Measurements from ENCODE around the gene CHST11. TPM values are rescaled to one million over a fixed set of nuclear protein-coding genes. Genes with fewer than 3 reads are reported as not detected.
A peak's percentile ranks its signal among the peaks of the same experiment; 100 is the strongest.

CHST11 gene
- total RNA-seq, 1 experiment from 2014 or later = 6.7 TPM

- no peak overlapping the region for H4K5ac ChIP-seq (ENCODE audit: insufficient read length, low read depth, low read length)
- Mint-ChIP-seq H3K9me3 (no peaks in the 10 kb centered on the region; a peak in 2 of 5 replicates), H3K4me1 (peaks cover 9 to 16% of the 10 kb centered on the region in 2 experiments), H3K36me3 (ENCODE audit: insufficient read depth in 1 of 3, low read depth in 3 of 3) (peaks cover 0 to 1% (median 0%) of the 10 kb centered on the region in 3 experiments; a peak in 1 of 7 replicates), H3K4me3 (no peak overlapping the region), H3K27ac (peak overlapping the region in 1 of 3 experiments; percentile 22; a peak in 1 of 7 replicates), H3K27me3 (ENCODE audit: low read depth) (no peaks in the 10 kb centered on the region)
- H3K27me3 ChIP-seq (ENCODE audit: insufficient read depth, low read length) = no peaks in the 10 kb centered on the region
- H4K8ac ChIP-seq (replicated peaks; ENCODE audit: insufficient read length, low read depth, low read length) = no peak overlapping the region
- no peak overlapping the region for H2AK5ac ChIP-seq (ENCODE audit: insufficient read length, low read length)
- no peaks in the 10 kb centered on the region for H3K9me3 ChIP-seq (ENCODE audit: control insufficient read depth, low read depth, low read length)
- no peaks in the 10 kb centered on the region for H3K79me1 ChIP-seq (ENCODE audit: insufficient read depth, low read depth, low read length, poor library complexity, severe bottlenecking)
- no peak overlapping the region for H2BK20ac ChIP-seq (ENCODE audit: low read depth, low read length, poor library complexity, severe bottlenecking)
- DNase-seq = no peak
- H3K56ac ChIP-seq (ENCODE audit: insufficient read length, low read depth, low read length) = no peak overlapping the region
- H3K23me2 ChIP-seq (ENCODE audit: insufficient read length, low read depth, low read length, poor library complexity, severe bottlenecking) = no peaks in the 10 kb centered on the region
- H3K23ac ChIP-seq (ENCODE audit: insufficient read length, low read depth, low read length) = no peak overlapping the region
- no peak overlapping the region for H2BK5ac ChIP-seq (ENCODE audit: insufficient read length, low read length)
- no peak overlapping the region for H2BK15ac ChIP-seq (ENCODE audit: low read depth, low read length)
- no peak overlapping the region for H4K91ac ChIP-seq (ENCODE audit: insufficient read length, low read depth, low read length)
- no peaks in the 10 kb centered on the region for H4K20me1 ChIP-seq (ENCODE audit: control insufficient read depth, insufficient read depth, insufficient read length)
- no peak overlapping the region for H3K4ac ChIP-seq (ENCODE audit: low read depth, low read length)
- no peak overlapping the region for H3K18ac ChIP-seq (ENCODE audit: insufficient read length, low read depth, low read length)
- no peak overlapping the region for H3K9ac ChIP-seq (ENCODE audit: extremely low read depth, insufficient read length, low read length)
- H2BK120ac ChIP-seq (ENCODE audit: low read depth, low read length, poor library complexity, severe bottlenecking) = no peak overlapping the region
- H3K14ac ChIP-seq (ENCODE audit: insufficient read depth, low read length) = no peak overlapping the region
- no peak overlapping the region for H3T11ph ChIP-seq (ENCODE audit: low read length)
- H3K27ac ChIP-seq (ENCODE audit: insufficient read length, low read depth, low read length) = no peak overlapping the region
- no peak overlapping the region for H2BK12ac ChIP-seq (ENCODE audit: insufficient read length, low read depth, low read length)
- no peaks in the 10 kb centered on the region for H3K4me1 ChIP-seq (ENCODE audit: insufficient read depth, low read length)
- no peak overlapping the region for H2AFZ ChIP-seq (ENCODE audit: low read length)
- no peaks in the 10 kb centered on the region for H3K79me2 ChIP-seq (ENCODE audit: insufficient read depth, low read length)
- no CpG with 5 or more reads among the region's 8 CpGs for WGBS (ENCODE audit: extremely low coverage, insufficient read length, low lambda C conversion rate)
- H3K4me2 ChIP-seq (ENCODE audit: insufficient read depth, insufficient read length, low read length) = no peak overlapping the region
- TF ChIP-seq, protein P1, sequence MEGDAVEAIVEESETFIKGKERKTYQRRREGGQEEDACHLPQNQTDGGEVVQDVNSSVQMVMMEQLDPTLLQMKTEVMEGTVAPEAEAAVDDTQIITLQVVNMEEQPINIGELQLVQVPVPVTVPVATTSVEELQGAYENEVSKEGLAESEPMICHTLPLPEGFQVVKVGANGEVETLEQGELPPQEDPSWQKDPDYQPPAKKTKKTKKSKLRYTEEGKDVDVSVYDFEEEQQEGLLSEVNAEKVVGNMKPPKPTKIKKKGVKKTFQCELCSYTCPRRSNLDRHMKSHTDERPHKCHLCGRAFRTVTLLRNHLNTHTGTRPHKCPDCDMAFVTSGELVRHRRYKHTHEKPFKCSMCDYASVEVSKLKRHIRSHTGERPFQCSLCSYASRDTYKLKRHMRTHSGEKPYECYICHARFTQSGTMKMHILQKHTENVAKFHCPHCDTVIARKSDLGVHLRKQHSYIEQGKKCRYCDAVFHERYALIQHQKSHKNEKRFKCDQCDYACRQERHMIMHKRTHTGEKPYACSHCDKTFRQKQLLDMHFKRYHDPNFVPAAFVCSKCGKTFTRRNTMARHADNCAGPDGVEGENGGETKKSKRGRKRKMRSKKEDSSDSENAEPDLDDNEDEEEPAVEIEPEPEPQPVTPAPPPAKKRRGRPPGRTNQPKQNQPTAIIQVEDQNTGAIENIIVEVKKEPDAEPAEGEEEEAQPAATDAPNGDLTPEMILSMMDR (conservative IDR thresholded peaks at IDR 0.05) = no peak
Measured at GRCh38 chr12:104478396-104479122, 21.8 kb downstream of the CHST11 start.
